Stimulated activated CD4-positive, alpha-beta T cell treated with anti-CD3 and anti-CD28 coated beads, Interleukin-15, amount 100 ng/mL, for 48 hours (primary cell): ENCODE data around the gene GABBR2.

ENCODE experiments used
- DNase-seq, 2 donors: peaks; one replicate each; pipeline ENCODE4 v3.0.0-alpha.2; 2020; ENCODE audit warnings: low read depth in 2 of 2

GABBR2 gene

DNA sequence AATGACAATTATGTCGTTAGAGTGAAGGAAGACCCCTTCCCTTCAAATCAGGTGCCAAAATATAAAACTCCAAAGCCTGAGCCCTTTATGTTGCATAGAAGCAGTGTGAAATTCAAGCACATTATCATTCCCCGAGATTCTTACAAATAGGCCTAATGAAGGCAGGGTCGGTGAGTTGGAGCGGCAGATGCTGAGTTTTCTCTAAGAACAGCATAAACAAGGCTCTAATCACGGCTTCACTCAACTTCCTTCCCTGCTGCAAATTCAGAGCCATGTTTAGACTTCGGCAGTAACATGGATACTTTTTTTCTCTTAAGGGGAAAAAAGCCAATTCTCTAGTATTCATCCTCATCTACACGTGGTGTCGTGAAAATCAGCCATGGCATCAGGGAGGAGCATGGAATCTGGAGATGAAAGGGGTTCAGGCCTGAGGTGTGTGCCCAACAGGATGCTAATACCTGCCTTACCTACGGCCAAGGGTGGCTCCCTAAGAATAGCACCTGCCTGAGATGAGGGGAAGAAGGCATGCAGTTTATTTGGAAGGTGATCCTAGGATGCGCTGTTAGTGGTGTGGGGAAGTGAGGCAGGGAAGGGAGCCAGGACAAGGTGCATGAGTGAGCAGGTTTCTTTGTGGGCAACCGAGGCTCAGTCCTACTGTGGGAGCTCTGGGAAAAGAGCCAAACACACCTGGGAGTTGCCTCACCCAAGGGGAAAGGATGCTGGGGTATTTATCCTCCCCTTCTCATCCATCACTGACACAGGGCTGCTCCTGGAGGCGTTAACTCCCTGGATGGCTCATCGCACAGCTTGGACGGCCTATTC, 306.5 kb downstream of the GABBR2 start:
- DNase-seq, result no peak

DNA sequence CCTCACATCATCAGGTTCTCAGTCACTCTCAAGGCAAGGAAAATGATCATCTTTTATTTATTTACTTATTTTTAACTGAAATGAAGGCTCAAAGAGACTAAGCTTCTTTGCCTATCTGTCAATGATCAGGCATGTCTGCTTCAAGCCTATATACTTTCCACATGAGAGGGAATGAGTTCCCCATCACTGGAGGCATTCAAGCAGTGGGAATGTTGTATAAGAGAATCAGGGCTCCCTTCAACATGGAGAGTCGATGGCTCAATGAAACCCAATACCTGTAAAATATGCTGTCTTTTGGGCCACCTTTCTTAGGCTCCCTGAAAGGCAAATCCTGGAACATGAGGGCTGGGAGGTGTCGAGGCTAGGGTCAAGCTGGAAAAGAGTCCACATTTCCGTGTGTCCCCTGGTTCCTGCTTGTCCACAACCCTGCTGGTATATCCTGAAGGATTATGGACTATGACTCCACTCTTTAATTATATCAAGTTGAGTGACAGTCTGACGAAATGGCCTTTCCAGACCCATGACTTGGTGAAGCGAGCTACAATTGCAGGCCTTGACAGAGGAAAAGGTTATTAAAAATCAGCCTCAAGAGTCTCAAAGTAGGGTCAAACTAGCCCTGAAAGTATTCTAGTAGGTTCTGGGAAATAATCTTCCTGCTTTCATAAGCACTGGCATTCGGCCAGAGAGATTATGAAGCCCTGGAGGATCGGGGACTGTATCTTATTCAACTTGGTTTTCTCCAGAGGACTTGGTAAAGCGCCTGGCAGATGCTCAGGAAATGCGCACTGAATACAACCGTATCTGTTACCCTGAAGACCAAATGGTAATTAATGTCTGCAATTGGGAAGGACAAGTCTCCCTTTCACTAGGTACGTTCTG, 307.4 kb downstream of the GABBR2 start:
- DNase-seq, result no peak

DNA sequence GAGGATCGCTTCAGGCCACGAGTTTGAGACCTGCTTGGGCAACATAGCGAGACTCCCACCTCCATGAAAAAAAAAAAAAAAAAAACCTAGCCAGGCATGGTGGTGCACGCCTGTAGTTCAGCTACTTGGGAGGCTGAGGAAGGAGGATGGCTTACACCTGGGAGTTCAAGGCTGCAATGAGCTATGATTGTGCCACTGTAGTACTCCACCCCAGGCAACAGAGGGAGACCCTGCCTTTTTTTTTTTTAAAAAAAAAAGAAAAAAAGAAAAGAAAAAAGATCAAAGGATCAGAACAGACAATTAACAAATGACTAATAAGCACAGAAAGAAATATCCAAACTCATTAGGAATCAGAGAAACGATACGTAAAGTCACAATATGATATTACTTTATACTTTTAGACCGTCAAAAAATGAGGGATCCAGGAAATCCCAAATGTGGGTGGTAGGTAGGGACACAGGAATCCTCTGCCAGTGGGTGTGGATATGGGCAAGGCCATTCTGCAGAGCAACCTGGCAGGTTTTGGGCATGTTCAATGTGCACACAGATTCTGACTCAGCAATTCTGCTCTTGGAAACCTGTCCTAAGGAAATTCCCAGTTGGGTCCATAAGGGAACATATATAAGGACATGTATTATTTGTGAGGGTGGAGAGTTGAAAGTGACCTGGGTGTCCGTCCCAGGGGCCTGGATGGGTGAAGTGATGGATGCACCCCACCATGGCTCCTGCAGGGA, 308.6 kb downstream of the GABBR2 start:
- DNase-seq, result no peak

DNA sequence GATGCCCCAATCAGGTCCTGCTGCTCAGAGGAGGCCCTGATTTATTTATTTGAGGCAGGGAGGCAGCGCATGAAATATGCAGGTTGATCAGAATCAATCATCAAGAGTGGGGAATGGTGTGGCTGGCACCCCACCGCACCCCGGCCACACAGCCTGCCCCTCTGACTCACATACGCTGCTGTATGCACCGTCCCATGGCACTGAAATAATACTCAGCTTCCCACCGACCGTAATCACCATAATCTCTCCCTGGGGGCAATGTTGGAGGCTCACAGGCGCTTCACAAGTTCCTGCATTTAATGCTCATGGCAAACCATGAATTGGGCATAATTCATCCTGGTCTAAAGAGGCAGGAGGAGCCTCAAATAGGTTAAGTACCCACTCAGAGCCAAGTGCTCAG, 312.1 kb downstream of the GABBR2 start:
- DNase-seq, result no peak

DNA sequence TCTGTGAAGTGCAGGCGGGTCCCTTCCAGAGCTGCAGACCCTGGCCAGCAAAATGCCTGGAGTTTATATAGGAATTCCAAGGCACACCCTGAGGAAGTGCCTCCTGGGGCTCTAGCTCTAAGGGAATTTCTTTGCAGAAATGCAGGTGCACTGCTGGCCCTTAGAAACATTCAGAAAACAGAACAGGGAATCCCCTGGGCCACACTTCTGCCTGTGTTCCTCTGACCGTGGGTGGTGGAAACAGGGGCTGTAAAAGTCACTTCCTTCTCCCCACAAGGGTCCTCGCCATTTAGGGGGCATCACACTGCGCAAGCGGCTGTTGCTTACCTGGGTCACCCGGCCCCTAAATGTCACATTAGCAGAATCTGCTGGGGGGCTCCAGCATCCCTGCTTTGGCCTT, 312.5 kb downstream of the GABBR2 start:
- no peak for DNase-seq

DNA sequence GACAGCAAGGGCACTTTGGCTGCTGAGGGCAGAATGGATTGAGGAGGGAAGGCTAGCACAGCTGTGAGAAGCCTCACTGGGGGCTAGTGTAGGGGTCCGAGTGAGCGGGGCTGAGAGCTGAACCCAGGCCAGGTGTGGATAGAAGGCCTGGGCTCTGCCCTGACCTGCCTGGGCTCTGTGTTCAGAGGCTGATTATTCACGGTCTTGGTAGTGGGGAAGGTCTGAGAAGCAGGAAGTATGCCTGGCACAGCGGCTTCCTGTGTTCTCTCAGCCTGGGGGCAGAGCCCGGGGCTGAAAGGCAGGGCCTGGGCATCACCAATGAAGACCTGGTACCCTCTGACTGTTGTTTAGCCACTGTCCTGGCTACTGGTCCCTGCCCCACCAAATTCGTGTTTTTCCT, 316.9 kb downstream of the GABBR2 start:
- DNase-seq, result no peak

DNA sequence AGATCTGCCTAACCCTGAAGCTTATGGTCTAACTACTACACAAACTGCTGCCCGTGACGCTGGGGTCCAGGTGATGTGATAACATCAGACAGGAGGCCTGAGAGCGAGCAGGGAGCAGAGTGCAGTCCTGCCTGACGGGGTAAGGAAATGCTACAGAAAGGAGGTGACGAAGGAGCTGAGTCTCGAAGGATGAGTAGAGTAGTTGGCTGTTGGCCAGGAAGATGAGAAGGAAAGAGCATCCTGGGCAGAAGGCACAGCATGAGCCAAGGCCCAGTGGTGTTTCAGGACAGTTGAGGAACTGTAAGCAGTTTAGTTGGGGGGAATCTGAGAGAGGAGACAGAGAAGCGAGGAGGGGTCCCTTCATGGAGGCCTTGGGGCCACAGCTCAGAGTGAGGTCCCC, 317.3 kb downstream of the GABBR2 start:
- DNase-seq, result no peak

DNA sequence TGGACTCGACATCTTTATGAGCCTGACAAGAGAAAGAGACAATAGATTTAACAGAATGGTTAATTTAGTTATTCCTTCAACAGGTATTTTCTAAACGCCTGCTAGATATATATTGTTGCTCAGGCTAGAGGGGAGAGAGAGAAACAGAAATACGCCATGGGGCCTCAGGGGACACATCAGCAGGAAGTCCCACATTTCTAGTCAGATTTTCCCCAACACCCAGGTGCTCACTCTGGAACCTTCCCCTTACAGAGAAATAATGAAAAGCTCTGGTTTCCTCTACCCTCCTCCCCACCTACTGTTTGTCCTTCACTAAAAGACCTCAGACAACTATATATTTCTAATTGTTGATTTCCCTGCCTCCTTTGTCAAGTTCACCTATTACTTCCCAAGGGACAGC, 323.0 kb downstream of the GABBR2 start:
- DNase-seq, result no peak

DNA sequence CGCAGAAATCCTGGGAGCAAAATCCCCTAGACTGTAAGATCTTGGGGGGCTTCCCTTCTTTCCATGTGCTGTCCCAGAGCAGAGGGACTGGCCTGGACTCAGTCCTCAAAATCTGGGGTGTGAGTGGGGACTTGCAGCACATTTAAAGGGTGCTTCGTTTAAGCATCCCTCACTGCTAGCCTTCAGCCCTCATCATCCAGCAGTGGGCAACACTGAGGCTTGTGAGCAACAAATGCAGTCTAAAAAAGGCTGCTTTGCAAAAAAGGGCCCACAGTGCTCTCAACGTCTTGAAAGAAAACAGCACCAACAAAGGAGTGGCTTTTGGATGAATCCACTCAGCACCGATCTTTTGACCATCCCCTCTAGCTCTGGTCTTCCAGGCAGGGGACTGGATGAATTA, 325.0 kb downstream of the GABBR2 start:
- no peak for DNase-seq

DNA sequence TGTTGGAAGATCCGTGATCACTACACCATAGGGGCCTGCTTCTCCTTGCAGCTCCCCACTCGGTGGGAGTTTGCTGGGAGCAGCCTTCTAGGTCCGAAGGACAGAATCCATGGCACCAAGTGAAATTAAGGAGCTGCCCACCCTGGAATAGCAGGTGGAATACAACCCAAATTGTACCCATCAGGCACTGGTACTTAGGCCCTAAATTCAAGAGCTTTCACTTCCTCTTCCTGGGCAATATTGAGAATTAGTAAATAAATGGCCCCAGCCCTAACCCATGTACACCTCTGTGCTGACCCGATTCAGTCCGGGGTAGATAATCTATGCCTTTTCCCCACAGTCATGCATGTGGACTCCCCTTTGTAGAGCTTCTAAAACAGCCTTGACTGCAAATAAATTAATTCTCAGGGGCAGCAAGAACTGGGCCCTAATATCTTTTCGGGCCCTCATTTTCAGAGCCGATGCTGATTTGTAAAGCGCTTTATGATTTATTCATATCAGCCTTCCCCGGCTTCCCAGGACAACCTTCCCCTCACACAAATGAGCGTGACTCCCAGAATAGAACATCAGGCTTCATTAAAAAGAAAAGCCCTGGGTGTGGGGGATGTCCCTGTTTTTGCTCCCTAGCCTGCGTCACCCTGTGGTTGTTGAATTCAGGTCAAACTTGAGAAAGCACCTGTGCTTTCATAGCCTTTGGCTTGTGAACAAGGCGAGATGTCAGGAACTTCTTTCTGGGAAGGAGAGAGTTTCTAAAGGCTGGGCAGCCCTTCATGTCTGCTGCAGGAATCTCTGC, 327.2 kb downstream of the GABBR2 start:
- DNase-seq, result no peak

DNA sequence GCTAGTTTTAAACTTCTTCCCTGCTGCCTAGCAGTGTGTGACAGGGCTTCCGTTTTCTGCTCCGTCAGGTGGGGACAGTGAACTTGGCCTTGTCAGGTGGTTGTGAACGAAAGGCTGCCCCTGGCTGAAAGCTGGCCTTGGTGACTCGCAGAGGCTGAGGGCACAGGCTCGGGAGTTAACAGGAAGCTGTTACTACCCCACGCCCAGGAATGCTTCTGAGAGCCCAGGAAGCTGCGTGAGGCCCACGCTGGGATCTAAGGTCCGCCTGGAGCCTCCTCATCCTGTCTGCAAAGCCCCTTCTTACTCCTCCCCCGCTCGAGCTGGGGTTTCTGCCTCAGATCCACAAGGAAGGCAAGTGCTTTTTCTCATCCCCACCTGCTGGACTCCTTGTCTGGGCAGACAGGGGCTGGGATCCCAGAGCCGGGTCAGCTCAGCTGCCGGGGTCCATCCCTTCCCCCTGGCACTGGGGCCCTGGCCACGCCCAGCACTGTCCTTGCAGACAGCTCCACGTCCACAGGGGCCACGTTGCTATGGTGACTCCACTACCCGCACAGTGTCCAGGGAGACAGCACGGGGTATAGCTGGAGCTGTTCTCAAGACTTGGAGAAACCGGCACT, 328.6 kb downstream of the GABBR2 start:
- DNase-seq, result no peak

DNA sequence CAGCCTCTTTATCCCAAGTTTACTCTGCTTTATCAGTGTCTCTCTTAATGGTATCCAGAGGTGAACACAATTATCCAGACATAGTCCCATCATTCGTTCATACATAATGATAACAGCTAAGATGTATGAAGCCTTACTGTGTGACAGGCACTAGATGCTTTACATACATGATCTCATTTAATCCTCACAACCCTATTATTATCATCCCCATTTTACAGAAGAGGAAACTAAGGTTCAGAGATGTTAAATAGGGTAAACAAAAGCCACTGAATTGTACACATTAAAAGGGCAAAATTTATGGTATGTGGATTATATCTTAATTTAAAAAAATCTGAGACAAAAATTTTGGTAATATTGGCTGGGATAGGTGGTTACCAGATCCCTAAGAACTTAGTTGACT, 329.2 kb downstream of the GABBR2 start:
- DNase-seq, result no peak

DNA sequence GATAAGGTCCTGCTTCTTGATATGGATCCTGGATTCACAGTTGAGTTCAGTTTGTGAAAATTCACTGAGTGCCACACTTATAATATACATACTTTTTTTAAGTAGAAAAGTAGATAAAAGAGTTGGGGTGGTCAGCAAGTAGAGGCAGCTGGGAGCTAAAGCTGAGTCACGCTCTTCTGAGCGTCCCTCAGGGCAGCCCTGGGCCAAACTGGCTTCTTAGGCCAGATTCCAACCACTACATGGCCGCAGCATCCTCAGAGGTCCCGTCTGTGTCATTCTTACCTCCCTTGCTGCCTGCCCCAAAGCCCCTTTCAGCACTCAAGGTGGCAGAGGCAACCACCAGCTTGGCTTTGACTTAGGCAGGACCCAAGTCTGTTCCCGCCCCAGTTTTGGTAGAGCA, 329.9 kb downstream of the GABBR2 start:
- DNase-seq, result no peak

DNA sequence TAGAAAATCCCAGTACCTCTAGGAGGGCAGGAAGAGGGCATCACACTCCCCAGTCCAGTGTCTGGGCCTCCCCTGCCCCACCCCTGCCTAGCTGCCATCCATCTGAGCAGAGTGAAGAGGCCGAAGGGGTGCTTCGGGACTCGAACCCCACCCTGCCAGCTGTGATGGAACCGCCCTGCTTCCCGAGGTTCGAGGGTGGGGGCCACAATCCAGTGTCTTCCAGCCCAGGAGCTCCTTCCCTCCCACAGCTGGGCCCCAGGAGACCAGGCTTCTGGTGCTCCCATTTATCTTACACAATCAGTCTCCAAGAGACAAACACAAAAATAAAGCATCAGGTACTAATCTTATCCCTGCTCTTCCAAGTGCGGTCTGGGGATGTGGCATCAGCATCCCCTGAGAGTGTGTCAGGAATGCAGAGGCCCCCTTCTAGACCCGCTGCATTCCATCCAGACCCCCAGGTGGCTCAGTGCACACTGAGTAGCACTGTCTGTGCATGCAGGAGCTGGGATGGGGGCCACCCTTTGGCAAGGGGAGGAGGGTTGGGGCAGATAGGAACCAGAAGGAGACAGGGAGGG, 330.4 kb downstream of the GABBR2 start:
- DNase-seq, result no peak

DNA sequence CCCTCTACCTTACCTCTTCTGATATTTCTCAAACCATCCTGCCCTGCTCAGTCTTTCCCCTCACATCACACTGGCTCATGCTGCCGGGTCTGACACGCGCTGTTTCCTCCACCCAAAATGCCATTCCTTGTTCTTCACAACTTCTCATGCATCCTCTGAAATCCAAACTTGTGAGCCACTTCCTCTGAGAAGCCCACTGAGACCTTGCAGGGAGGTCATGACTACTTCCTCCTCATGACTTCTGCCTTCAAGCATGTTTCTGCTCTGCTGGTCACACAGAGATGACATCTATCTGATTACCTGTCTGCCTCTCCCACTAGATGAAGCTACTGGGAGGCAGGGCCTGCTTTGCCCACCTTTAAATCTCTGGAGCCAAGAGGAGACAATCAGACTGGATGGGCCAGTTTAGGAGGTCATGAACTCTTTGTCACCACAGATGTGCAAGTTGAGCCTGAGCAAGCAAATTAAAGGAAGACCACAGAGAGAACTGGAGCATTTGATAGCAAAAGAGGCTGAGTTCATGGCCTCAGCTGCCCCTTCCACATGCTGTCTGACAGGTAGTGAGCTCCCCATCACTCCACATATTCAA, 333.5 kb downstream of the GABBR2 start:
- DNase-seq, result no peak

DNA sequence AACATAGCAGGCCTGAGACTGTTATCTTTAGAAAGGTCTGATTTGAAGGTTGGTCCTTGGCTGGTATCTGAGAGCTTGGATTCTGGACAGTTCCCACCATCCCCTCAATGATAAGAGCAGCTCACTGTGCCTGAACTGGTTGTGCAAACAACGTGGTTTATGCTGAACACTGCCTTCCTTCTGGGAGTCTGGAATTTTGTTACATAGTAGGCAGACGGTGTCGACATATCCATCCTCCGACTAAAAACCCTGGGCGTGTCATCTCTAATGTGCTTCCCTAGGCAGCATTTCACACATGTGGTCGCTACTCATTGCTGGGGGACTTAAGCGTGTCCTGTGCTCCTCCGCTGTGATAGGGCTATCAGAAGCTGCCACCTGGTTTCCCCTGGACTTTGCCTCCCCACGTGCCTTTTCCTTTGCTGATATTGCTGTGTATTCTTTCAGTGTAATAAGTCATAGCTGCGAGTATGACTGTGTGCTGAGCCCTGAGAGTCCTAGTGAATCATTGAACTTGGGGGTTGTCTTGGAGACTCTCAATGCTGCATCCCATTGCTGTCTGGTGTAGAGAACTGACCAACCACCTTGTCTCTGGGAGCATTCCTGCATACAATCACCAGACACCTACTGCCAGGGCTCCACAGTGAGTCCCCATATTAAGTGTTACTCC, 334.2 kb downstream of the GABBR2 start:
- DNase-seq, result no peak

DNA sequence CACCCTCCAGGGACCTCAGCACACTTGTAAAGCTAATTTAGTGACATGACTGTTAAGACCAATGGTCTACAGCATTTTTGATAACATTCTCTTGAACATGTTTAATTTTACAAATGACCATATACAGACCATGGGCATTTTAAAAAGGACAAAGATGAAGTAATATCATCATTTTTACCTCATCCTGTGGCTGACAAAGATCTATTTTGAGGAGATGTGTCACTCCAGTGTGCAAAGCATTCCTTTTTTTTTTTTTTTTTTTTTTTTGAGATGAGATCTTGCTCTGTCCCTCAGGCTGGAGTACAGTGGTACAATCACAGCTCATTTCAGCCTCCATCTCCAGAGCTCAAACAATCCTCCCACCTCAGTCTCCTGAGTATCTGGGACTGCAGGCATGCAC, 335.1 kb downstream of the GABBR2 start:
- DNase-seq, result no peak

DNA sequence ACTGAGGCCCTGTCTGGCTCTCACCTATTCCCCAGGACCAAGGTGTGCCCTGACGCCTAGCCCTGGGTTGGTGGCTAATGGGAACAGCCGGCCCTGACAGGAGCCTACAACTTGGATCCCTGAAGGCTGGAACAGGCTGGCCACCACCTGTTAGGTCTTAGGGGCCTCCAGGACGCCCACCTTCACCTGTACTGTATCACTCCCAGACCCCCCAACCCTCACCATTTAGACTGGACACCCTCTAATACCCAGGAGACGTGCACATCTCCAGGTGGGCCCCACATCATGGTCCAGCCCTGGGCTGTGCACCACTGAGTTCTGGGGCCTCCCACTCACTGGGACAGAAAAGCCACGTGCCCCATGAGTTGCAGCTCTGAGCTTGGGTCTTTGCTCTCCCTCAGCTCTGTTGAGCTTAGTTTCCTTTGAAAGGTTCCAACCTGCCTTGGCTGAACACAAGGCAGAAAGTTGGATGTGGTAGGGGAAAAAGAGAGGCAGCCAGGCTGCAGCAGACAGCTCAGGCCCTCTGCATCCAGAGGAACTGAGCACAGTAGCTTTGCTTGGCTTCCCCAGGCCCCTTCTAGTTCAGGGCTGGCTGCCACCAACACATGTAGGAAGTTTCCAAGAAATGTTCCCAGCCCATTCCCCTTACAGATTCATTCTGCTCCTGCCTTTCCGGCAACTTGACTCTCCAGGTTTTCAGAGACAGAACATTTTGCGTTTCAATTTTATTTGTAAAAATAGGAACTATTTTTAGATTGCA, 336.5 kb downstream of the GABBR2 start:
- DNase-seq, result no peak

DNA sequence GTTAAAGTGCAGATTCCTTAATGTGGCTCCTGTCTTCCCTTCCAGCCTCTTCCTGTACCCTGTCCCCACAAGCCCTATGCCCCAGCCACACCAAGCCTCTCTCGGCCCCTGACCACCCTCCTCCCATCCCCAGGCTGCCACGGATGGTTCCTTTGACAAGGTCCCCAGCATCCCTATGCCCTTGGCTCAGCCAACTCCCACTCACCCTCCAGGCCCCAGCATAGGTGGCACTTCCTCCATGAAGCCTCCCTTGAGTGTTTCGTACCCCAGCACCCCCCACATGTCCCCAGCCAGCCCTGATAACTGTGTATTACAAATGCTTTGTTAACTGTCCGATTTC, 337.8 kb downstream of the GABBR2 start:
- no peak for DNase-seq
